ENCODE data around the gene CCDC17.

DNA sequence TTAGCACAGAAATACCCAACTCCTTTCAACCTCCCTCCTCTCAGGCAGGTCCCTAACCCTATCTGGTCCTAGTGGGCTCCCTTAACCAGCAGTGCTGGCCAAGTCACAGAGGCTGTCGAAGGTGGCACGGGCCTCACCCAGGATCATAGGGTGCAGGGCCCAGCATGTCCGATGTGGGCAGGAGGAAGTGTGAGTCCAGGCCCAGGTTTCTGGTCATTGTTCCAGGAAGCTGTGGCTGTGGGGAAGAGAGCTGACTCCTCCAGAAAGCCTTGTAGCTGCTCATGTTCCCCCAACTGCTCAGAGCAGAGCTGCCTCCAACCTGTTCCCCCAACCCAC, 2.4 kb downstream of the CCDC17 start:
- TF ChIP-seq POLR2A (IDR thresholded peaks at IDR 0.05) (no peak), CTCF (IDR thresholded peaks at IDR 0.05) (no peak)

Data from testis (tissue), 2 donors.